RWPE2 (cell line): ENCODE measurements around the gene NUDT3.
A peak's percentile ranks its signal among the peaks of the same experiment; 100 is the strongest.

Experiments
- ATAC-seq: fragments of 200-7000 bp; cut with Tn5 transposase; 3 replicates; pipeline ENCODE4 v1.9.1; 2021; ENCODE audit warnings: low read depth
- DNase-seq: peaks from one replicate; pipeline ENCODE4 v3.0.0-alpha.2; 2020; ENCODE audit warnings: low spot score
- H3K27ac ChIP-seq: fragments of 450-650 bp; 2 replicates; pipeline ENCODE4 v1.5.1; 2017; ENCODE audit warnings: mild to moderate bottlenecking; ENCODE audit not compliant: poor library complexity, severe bottlenecking
- H3K27me3 ChIP-seq: fragments of 250-450 bp; sonication (Bioruptor Pico); 2 replicates; pipeline ENCODE4 v1.5.1; 2021; ENCODE audit warnings: mild to moderate bottlenecking, moderate library complexity; ENCODE audit not compliant: insufficient read depth, poor library complexity, severe bottlenecking
- H3K36me3 ChIP-seq: fragments of 250-450 bp; sonication (Bioruptor Pico); 2 replicates; pipeline ENCODE4 v1.5.1; 2020; ENCODE audit warnings: low read depth, mild to moderate bottlenecking, moderate library complexity
- H3K4me1 ChIP-seq: fragments of 250-450 bp; sonication (Bioruptor Pico); 2 replicates; pipeline ENCODE4 v1.5.1; 2021; ENCODE audit warnings: mild to moderate bottlenecking, moderate library complexity; ENCODE audit not compliant: insufficient read depth, poor library complexity, severe bottlenecking
- H3K4me3 ChIP-seq: fragments of 250-450 bp; sonication (Bioruptor Pico); 2 replicates; pipeline ENCODE4 v1.5.1; 2021; ENCODE audit warnings: mild to moderate bottlenecking, moderate library complexity; ENCODE audit not compliant: severe bottlenecking
- H3K9me3 ChIP-seq: fragments of 250-450 bp; sonication (Bioruptor Pico); 2 replicates; pipeline ENCODE4 v1.5.1; 2021; ENCODE audit warnings: mild to moderate bottlenecking, moderate library complexity; ENCODE audit not compliant: severe bottlenecking
- TF ChIP-seq, protein P1 (sequence below): fragments of 450-650 bp; IDR thresholded peaks from one replicate; pipeline ENCODE4 v1.5.1; 2017; ENCODE audit warnings: mild to moderate bottlenecking, moderate library complexity; ENCODE audit not compliant: poor library complexity, severe bottlenecking

Gene NUDT3

DNA sequence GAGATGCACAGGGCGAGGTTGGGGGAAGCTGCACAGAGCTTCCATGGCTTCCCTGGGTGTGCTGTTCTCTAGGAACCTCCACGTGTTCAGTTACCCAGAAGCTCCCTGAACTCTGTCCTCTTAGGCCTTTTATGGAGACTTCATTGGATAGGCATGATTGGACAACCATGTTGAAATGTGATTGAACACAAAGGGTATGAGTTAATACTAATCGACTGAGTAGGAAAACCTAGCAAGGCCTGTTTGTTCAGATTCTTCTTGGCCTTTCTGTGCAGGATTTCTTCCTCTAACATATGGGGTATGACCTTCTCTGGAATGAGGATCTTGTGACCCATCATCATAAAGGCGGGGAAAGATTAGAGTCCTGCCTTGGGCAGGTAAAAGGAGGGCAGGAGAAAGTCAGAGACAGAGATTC is 73.0 kb downstream of the NUDT3 start:
- TF ChIP-seq, protein P1, sequence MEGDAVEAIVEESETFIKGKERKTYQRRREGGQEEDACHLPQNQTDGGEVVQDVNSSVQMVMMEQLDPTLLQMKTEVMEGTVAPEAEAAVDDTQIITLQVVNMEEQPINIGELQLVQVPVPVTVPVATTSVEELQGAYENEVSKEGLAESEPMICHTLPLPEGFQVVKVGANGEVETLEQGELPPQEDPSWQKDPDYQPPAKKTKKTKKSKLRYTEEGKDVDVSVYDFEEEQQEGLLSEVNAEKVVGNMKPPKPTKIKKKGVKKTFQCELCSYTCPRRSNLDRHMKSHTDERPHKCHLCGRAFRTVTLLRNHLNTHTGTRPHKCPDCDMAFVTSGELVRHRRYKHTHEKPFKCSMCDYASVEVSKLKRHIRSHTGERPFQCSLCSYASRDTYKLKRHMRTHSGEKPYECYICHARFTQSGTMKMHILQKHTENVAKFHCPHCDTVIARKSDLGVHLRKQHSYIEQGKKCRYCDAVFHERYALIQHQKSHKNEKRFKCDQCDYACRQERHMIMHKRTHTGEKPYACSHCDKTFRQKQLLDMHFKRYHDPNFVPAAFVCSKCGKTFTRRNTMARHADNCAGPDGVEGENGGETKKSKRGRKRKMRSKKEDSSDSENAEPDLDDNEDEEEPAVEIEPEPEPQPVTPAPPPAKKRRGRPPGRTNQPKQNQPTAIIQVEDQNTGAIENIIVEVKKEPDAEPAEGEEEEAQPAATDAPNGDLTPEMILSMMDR: no peak
- peak; percentile 21; the same call in 1 of the 3 replicates for ATAC-seq
- Histone ChIP-seq H3K27ac (no peak overlapping the region), H3K4me3 (no peak overlapping the region), H3K9me3 (no peaks in the 10 kb centered on the region), H3K27me3 (no peaks in the 10 kb centered on the region), H3K36me3 (peaks cover 7% of the 10 kb centered on the region; the same call in 1 of the 2 replicates), H3K4me1 (no peaks in the 10 kb centered on the region)
- no peak for DNase-seq

DNA sequence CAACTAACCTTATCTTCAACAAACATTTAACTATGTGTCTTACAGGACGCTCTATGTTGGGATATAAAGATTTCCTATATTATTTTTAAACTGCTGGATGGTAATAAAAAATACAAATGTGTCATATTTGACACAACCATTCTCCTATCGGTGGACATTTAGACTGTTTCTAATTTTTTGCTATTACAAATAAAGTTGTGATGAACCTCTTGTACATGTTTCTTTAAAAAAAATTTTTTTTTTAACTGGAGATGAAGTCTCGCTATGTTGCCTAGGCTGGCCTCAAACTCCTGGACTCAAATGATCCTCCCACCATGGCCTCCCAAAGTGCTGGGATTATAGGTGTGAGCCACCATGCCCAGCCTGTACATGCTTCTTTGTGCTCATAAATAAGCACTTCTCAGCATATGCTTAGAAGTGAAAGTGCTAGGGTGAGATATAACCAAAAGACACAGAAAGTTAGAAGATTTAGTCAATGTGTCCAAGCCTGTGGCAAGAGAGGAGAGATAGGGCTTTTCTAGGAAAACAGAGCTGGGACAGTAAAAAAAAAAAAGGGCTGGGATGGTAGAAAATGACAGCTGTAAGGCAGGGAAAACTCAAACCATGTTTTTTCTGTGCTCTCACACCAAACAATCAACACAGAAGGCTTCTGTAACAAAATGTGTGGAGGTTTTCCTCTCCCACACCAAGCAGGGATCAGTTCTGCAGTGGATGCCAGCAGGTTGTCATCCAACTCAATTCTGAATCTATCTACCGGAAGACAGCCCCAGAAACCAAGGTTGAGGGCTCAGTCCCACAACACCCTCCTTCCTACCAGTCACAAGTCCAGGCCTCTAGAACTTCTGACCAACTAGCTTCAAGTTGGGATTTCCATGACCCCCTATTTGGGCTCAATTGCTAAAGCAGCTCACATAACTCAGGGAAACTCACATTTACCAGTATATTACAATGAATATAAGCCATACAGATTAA is 73.7 kb downstream of the NUDT3 start:
- no peak for DNase-seq
- H3K27ac ChIP-seq: no peak overlapping the region

DNA sequence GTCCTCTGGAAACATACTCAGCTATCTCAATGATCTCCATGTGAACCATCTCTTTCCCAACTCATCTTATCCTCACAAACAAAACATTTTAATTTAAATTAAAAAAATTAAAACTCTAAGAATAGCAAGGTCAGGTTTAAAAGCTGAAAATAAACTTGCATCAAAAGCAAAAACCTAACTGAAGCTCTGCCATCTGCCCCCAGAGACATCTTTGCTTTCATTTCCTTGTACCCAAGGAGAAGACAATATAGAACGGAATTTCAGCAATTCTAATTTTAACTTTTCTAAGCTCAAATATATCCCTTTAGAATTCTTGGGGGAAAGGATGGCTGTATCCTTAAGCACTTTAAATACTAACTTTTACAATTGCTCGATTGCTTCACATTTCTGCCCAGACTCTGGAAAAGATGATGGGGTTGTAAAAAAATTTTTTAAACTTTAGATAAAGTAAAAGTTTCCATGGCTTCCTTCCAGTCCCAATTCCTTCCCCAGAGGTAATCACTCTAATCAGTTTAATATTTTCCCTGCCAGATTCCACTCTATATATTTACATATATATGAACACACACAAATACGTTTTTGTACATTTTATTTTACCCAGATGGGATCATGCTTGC is 74.5 kb downstream of the NUDT3 start:
- Histone ChIP-seq H3K9me3 (no peaks in the 10 kb centered on the region), H3K4me1 (no peaks in the 10 kb centered on the region), H3K27ac (no peak overlapping the region), H3K36me3 (peaks cover 7% of the 10 kb centered on the region; the same call in 1 of the 2 replicates), H3K27me3 (no peaks in the 10 kb centered on the region), H3K4me3 (no peak overlapping the region)
- TF ChIP-seq, protein P1: no peak
- no peak for ATAC-seq
- DNase-seq: no peak

More for the DNA sequence above, 73.7 kb downstream of the NUDT3 start:
- no peaks in the 10 kb centered on the region for H3K9me3 ChIP-seq
- TF ChIP-seq, protein P1: no peak
- no peak for ATAC-seq
- H3K4me3 ChIP-seq: no peak overlapping the region
- H3K27me3 ChIP-seq: no peaks in the 10 kb centered on the region
- H3K36me3 ChIP-seq: peaks cover 7% of the 10 kb centered on the region; the same call in 1 of the 2 replicates
- H3K4me1 ChIP-seq: no peaks in the 10 kb centered on the region

DNA sequence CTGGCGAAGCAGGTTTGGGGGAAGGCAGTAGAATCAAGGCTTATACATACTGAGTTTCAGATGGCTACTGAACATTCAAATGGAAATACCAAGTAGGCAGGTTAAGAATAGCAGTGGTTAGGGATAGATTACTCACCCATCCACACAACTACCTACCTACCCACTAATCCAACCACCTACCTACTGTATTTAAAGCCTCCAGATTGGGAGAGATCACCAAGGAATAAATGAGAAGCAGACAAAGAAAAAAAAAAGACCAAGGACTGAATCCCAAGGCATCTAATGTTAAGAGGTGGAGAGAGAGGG is 75.3 kb downstream of the NUDT3 start:
- ATAC-seq: no peak
- no peak for DNase-seq
- Histone ChIP-seq H3K27me3 (no peaks in the 10 kb centered on the region), H3K36me3 (no peaks in the 10 kb centered on the region), H3K9me3 (no peaks in the 10 kb centered on the region), H3K4me1 (no peaks in the 10 kb centered on the region), H3K4me3 (no peak overlapping the region), H3K27ac (no peak overlapping the region)
- TF ChIP-seq, protein P1: no peak
